Measurements from ENCODE around the gene ABCD1. TPM values are rescaled to one million over a fixed set of nuclear protein-coding genes. Genes with fewer than 3 reads are reported as not detected.
"Not testable (repeated sequence)": the region's sequence is repeated elsewhere in the genome, so short reads cannot be mapped to it uniquely, and the experiment has no call there.

ABCD1 gene
- total RNA-seq, 4 donors from 2014 or later, result 1.8 to 5.0 (median 3.5) TPM

GRCh38 chrX:153743468-153744209 lies 19.0 kb downstream of the ABCD1 start:
- 17 to 27% methylated on average over 1 to 3 of the region's 35 CpGs for WGBS, 2 donors
- Histone ChIP-seq H3K4me1 (peaks cover 0 to 27% (median 0%) of the 10 kb centered on the region in 3 donors), H3K27ac (peak overlapping the region in 3 of 4 donors; percentile 62 to 73 (median 71)), H3K4me3 (peak overlapping the region in 3 of 4 donors; percentile 22 to 49 (median 23))
- DNase-seq; H3K27me3 ChIP-seq; intact Hi-C loops (cut with DNase I); H3K36me3 ChIP-seq; H3K9me3 ChIP-seq: not testable (repeated sequence)
- TF ChIP-seq, protein P1, sequence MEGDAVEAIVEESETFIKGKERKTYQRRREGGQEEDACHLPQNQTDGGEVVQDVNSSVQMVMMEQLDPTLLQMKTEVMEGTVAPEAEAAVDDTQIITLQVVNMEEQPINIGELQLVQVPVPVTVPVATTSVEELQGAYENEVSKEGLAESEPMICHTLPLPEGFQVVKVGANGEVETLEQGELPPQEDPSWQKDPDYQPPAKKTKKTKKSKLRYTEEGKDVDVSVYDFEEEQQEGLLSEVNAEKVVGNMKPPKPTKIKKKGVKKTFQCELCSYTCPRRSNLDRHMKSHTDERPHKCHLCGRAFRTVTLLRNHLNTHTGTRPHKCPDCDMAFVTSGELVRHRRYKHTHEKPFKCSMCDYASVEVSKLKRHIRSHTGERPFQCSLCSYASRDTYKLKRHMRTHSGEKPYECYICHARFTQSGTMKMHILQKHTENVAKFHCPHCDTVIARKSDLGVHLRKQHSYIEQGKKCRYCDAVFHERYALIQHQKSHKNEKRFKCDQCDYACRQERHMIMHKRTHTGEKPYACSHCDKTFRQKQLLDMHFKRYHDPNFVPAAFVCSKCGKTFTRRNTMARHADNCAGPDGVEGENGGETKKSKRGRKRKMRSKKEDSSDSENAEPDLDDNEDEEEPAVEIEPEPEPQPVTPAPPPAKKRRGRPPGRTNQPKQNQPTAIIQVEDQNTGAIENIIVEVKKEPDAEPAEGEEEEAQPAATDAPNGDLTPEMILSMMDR (IDR thresholded peaks at IDR 0.05), result peak in 1 of 6 experiments; percentile 16
- peak in 1 of 4 donors; percentile 18 for TF ChIP-seq POLR2A (IDR thresholded peaks at IDR 0.05)

DNA sequence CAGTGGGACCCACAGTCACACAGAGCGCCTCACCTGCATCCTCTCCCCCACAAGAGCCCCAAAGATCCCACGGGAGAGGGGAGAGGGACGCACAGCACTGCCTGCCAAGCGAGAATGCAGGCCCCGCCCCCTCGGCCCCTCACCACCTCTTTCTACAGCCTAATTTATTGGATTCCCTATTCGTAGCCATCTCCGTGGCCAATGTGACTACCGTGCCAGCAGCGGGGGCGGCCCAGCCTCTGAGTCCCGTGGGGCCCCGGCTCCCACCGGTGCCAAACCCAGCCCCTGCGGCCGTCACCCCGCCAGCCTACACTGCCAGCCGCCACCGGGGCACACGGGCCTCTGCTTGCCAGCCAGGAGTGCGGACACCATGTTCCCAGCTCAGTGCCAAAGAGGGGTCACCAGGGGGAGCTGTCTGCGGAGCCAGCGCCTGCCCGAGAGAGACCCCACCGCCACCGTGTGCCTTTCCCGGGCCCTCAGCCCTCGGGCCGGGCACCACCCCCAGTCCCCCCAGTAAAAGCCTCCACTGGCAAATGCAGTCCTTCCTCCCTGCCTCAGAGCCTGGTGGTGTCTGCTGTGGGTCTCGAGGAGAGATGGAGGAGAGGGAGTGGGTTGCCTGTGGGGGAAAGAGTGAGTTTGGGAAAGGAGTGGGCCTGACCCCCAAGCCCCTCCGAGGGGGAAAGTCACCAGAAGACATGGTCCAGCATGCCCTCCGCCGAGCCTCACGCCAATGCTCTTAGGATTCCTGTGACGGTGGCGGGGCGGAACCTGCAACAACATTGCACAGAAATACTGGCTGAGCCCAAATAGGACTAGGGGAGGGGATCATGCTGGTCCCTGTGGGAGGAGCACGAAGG lies 19.8 kb downstream of the ABCD1 start:
- no peaks in the 10 kb centered on the region for H3K36me3 ChIP-seq
- no peak for DNase-seq
- peak overlapping the region in 3 of 4 donors; percentile 22 to 49 (median 23) for H3K4me3 ChIP-seq
- no peak for TF ChIP-seq POLR2A (IDR thresholded peaks at IDR 0.05)
- TF ChIP-seq, protein P1 (IDR thresholded peaks at IDR 0.05), result peak in 1 of 6 experiments; percentile 6
- 40% methylated on average over 1 of the region's 38 CpGs; no CpG with 5 or more reads in 1 of the 2 donors for WGBS, 2 donors
- H3K9me3 ChIP-seq, result no peaks in the 10 kb centered on the region
- peak overlapping the region in 3 of 4 donors; percentile 62 to 73 (median 71) for H3K27ac ChIP-seq
- intact Hi-C loops (cut with DNase I), result no loop called here
- no peaks in the 10 kb centered on the region for H3K27me3 ChIP-seq
- H3K4me1 ChIP-seq, result peaks cover 0 to 27% (median 0%) of the 10 kb centered on the region in 3 donors

DNA sequence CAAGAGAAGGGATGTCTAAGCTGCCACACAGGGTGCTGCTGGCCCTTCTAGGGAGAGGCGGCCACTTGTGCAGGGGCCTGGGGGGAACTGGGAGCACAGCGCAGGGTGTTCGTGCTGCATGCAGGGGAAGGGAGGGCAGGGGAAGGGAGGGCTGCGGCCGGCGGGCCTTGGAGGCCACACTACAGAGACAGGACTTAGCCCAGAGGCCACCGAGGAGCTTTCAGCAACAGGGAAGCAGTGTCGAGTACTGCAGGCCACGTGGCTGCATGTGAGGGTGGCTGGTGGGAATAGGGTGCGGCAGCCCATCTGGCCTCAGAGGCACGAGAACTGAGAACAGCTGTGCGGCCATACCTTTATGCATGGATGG lies 20.4 kb downstream of the ABCD1 start:
- not testable (repeated sequence) for DNase-seq
- WGBS, 2 donors, result 20 to 40% methylated on average over 1 to 2 of the region's 12 CpGs

DNA sequence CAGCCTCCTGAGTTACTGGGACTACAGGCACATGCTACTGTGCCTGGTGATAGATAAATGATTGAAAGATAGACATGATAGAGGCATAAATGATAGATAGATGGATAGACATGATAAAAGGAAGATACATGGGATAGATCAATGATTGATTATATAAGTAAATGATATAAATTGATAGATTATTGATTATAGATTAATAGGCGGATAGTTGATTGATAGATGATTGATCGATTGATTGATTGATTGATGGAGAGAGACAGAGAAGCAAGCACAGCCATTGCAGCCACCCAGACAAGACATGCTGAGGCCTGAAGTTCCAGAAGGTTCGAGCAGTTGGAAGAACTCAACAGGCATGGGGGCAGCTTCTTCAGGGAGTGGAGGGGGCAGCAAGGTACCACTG lies 21.7 kb downstream of the ABCD1 start:
- intact Hi-C loops (cut with DNase I), result no loop called here
- TF ChIP-seq POLR2A (IDR thresholded peaks at IDR 0.05), result no peak
- TF ChIP-seq, protein P1 (IDR thresholded peaks at IDR 0.05), result no peak
- DNase-seq, result no peak
- peaks cover 0 to 20% (median 0%) of the 10 kb centered on the region in 3 donors for H3K4me1 ChIP-seq
- no peaks in the 10 kb centered on the region for H3K27me3 ChIP-seq
- no peak overlapping the region for H3K4me3 ChIP-seq
- H3K9me3 ChIP-seq, result no peaks in the 10 kb centered on the region
- no peak overlapping the region for H3K27ac ChIP-seq
- WGBS, 2 donors, result 70 to 76% methylated on average over 3 of the region's 3 CpGs
- H3K36me3 ChIP-seq, result no peaks in the 10 kb centered on the region

More for the DNA sequence above, 20.4 kb downstream of the ABCD1 start:
- H3K27ac ChIP-seq; H3K9me3 ChIP-seq; intact Hi-C loops (cut with DNase I); H3K27me3 ChIP-seq; H3K4me3 ChIP-seq; H3K36me3 ChIP-seq: not testable (repeated sequence)
- peaks cover 0 to 21% (median 0%) of the 10 kb centered on the region in 3 donors for H3K4me1 ChIP-seq

DNA sequence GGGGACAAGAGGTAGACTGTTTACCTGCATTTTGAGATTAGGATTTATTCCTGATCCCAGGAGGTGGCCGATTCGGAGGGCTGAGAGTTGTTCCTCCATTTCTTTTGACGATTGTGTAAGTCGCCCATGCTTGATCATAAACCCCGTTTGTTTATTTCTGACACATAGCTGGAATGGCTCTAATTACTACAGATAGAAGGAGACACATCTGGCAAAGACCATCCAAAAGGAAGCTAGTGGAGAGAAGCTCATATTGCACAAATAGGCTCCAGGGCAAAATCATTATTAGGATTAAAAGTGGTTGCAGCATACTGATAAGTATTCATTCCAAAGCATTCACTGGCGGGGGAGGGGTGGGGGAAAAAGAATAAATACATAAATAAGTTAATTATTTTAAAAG lies 22.3 kb downstream of the ABCD1 start:
- intact Hi-C loops (cut with DNase I); H3K9me3 ChIP-seq; DNase-seq; H3K36me3 ChIP-seq; H3K27ac ChIP-seq; H3K4me3 ChIP-seq; H3K27me3 ChIP-seq: not testable (repeated sequence)
- 53 to 66% methylated on average over 6 of the region's 6 CpGs for WGBS, 2 donors
- H3K4me1 ChIP-seq, result peaks cover 0 to 20% (median 0%) of the 10 kb centered on the region in 3 donors

DNA sequence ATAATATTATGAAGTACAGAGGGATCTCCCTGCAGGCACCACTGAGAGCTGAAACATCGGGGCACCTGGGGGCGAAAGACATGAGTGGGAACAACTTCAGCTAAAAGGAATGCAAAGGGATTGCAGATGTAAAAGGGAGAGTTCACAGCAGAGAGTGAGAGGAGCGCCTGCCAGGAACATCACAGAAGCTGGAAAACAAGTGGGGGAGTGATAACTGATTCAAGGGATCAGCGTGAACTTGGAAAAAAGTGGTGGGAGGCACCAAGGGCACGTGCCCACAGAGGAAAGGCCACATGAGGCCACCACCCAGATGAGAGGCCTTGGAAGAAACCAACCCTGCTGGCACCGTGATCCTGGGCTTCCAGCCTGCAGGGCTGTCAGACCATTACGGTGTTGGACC lies 24.4 kb downstream of the ABCD1 start:
- 76 to 83% methylated on average over 7 of the region's 7 CpGs for WGBS, 2 donors
- intact Hi-C loops (cut with DNase I); H3K4me3 ChIP-seq; H3K27ac ChIP-seq; DNase-seq; H3K27me3 ChIP-seq; H3K9me3 ChIP-seq; H3K36me3 ChIP-seq; H3K4me1 ChIP-seq: not testable (repeated sequence)
